Fibroblast of lung (primary cell): Measurements from ENCODE around the gene SLC35A2.

Experiments
- EZH2 ChIP-seq: IDR thresholded peaks from 2 replicates; pipeline ENCODE4 v1.5.1; 2012; ENCODE audit warnings: low read length, control low read depth, mild to moderate bottlenecking; ENCODE audit errors: missing control alignments
- TF ChIP-seq, protein P1 (sequence below), 2 donors: IDR thresholded peaks in 1 of 2; conservative IDR thresholded peaks in 1 of 2; 1 replicate in 1 of 2; 2 replicates in 1 of 2; pipeline ENCODE4 v1.5.1; 2011 to 2012; ENCODE audit warnings: low read length in 2 of 2, control low read depth in 1 of 2, inconsistent platforms in 1 of 2, low read depth in 1 of 2, mild to moderate bottlenecking in 1 of 2

DNA sequence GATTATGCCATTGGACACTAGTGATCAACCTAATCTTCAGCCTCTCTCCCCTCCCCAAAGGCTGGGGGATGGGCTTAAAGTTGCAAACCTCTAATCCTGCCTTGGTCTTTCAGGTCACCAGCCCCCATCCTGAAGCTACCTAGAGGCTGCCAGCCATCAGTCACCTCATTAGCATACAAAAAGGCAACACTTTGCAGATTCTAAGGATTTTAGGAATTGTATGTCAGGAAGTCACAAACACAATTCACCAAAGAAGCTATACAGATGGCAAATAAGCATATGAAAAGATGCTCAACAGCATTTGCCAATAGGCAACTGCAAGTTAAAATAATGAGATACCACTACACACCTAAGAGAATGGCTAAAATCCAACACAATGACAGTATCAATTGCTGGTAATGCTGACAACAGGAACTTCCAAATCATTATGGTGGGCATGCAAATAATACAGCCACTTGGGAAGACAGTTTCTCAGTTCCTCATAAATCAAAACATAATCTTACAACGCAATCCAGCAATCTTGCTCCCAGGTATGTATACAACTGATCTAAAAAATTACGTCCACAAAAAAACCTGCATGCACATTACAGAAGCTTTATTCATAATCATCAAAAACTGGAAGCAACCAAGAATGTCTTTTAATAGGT, 16.4 kb upstream of the SLC35A2 start:
- TF ChIP-seq, protein P1, sequence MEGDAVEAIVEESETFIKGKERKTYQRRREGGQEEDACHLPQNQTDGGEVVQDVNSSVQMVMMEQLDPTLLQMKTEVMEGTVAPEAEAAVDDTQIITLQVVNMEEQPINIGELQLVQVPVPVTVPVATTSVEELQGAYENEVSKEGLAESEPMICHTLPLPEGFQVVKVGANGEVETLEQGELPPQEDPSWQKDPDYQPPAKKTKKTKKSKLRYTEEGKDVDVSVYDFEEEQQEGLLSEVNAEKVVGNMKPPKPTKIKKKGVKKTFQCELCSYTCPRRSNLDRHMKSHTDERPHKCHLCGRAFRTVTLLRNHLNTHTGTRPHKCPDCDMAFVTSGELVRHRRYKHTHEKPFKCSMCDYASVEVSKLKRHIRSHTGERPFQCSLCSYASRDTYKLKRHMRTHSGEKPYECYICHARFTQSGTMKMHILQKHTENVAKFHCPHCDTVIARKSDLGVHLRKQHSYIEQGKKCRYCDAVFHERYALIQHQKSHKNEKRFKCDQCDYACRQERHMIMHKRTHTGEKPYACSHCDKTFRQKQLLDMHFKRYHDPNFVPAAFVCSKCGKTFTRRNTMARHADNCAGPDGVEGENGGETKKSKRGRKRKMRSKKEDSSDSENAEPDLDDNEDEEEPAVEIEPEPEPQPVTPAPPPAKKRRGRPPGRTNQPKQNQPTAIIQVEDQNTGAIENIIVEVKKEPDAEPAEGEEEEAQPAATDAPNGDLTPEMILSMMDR (conservative IDR thresholded peaks at IDR 0.05 in 1 of 2, IDR thresholded peaks at IDR 0.05 in 1 of 2; ENCODE audit: low read depth in 1 of 2, low read length in 2 of 2): no peak
- TF ChIP-seq EZH2: no peak
